K562 (cell line): ENCODE data around the gene XPR1. TPM values are rescaled to one million over a fixed set of nuclear protein-coding genes. Genes with fewer than 3 reads are reported as not detected.

Experiments used
- ATAC-seq: fragments of 200-7000 bp; cut with Tn5 transposase; 3 replicates; pipeline ENCODE4 v1.9.1; 2020; ENCODE audit warnings: moderate library complexity
- BruUV-seq: library from RNA; stranded (reverse); fragments of 400-500 nt; replicated peaks from 2 replicates; lab custom pipeline; 2021; lab: Mats Ljungman, UMichigan
- CTCF ChIA-PET: fragments of 300-600 bp; formaldehyde crosslinking; extraction: SDS; loops from one replicate; lab custom pipeline; 2021; ENCODE audit warnings: low intra/inter-chr PET ratio; lab: Yijun Ruan, JAX
- POLR2A ChIA-PET: fragments of 300-600, 350-650 bp; sonication (Branson Sonifier 250); formaldehyde crosslinking; extraction: SDS; loops from one replicate; lab custom pipeline; 2021; ENCODE audit warnings: antibody characterized with exemption, inconsistent platforms; lab: Yijun Ruan, JAX
- DNase-seq, 4 experiments: peaks; one replicate each; pipeline versions ENCODE4 v3.0.0 to v3.0.0-alpha.2; 2011 to 2018; ENCODE audit warnings: low spot score in 3 of 4, mixed read lengths in 3 of 4; ENCODE audit errors: extremely low read depth in 1 of 4
- FAIRE-seq: peaks from 2 replicates; lab custom pipeline; 2011; peaks lifted over from hg19 to GRCh38; lab: Jason Lieb, UNC
- H2AFZ ChIP-seq: 2 replicates; pipeline ENCODE4 v1.6.0; 2011; ENCODE audit warnings: low read depth, low read length, control low read depth, inconsistent platforms
- H3K27ac ChIP-seq: fragments of 200-600 bp; 3 replicates; pipeline ENCODE4 v1.8.0; 2011; ENCODE audit warnings: low read depth, mild to moderate bottlenecking, control low read depth, inconsistent platforms, low read length, moderate library complexity, mixed read lengths; ENCODE audit errors: extremely low read depth
- H3K27me3 ChIP-seq, 2 experiments: fragments of 300-600 bp in 1 of 2; 2 replicates in 1 of 2; 3 replicates in 1 of 2; pipeline versions ENCODE4 v1.6.0 to v1.8.0; 2011; ENCODE audit warnings: inconsistent platforms in 2 of 2, low read length in 2 of 2, mild to moderate bottlenecking in 1 of 2, mixed read lengths in 1 of 2, moderate library complexity in 1 of 2; ENCODE audit not compliant: control insufficient read depth in 2 of 2, insufficient read depth in 2 of 2
- H3K36me3 ChIP-seq: fragments of 300-600 bp; 3 replicates; pipeline ENCODE4 v1.8.0; 2011; ENCODE audit warnings: mild to moderate bottlenecking, low read length, inconsistent platforms; ENCODE audit not compliant: control insufficient read depth, insufficient read depth
- H3K4me1 ChIP-seq, 2 experiments: fragments of 200-600 bp in 1 of 2; replicated peaks in 1 of 2; 2 replicates in 1 of 2; 3 replicates in 1 of 2; pipeline versions ENCODE4 v1.5.1 to v1.8.0; 2011; ENCODE audit warnings: inconsistent platforms in 2 of 2, low read length in 2 of 2, mild to moderate bottlenecking in 1 of 2, mixed read lengths in 1 of 2, moderate library complexity in 1 of 2; ENCODE audit not compliant: control insufficient read depth in 2 of 2, insufficient read depth in 2 of 2
- H3K4me2 ChIP-seq: 2 replicates; pipeline ENCODE4 v1.6.1; 2011; ENCODE audit warnings: low read length, control low read depth, inconsistent platforms, mixed read lengths; ENCODE audit not compliant: insufficient read depth
- H3K4me3 ChIP-seq: fragments of 200-600 bp; sonication (generic), shearing (Covaris generic); 2 replicates; pipeline ENCODE4 v1.5.1; 2016; ENCODE audit warnings: control low read depth, inconsistent platforms
- H3K79me2 ChIP-seq: fragments of 200-600 bp; 3 replicates; pipeline ENCODE4 v1.8.0; 2011; ENCODE audit warnings: low read length, inconsistent platforms; ENCODE audit not compliant: control insufficient read depth, insufficient read depth
- H3K9ac ChIP-seq, 2 experiments: 2 replicates each; pipeline versions ENCODE4 v1.6.0 to v1.6.1; 2011; ENCODE audit warnings: low read depth in 2 of 2, low read length in 2 of 2, control low read depth in 1 of 2, inconsistent platforms in 1 of 2, mild to moderate bottlenecking in 1 of 2, mixed read lengths in 1 of 2; ENCODE audit not compliant: insufficient read depth in 1 of 2
- H3K9me1 ChIP-seq: one replicate; pipeline ENCODE4 v1.6.0; 2011; ENCODE audit warnings: inconsistent platforms, mild to moderate bottlenecking, low read length, moderate library complexity; ENCODE audit not compliant: control insufficient read depth, insufficient read depth
- H3K9me3 ChIP-seq: replicated peaks from 2 replicates; pipeline ENCODE4 v1.5.1; 2011; ENCODE audit warnings: low read depth, low read length, inconsistent platforms; ENCODE audit not compliant: control insufficient read depth, insufficient read depth
- H4K20me1 ChIP-seq: replicated peaks from 2 replicates; pipeline ENCODE4 v1.6.1; 2011; ENCODE audit warnings: low read length, inconsistent platforms, mixed read lengths; ENCODE audit not compliant: control insufficient read depth, insufficient read depth
- EZH2 ChIP-seq: IDR thresholded peaks from 2 replicates; pipeline ENCODE4 v1.6.1; 2012; ENCODE audit warnings: low read depth, mild to moderate bottlenecking, inconsistent platforms, low read length, borderline replicate concordance
- HCFC1 ChIP-seq: IDR thresholded peaks from 2 replicates; pipeline ENCODE4 v1.6.1; 2012; ENCODE audit warnings: low read depth, low read length, improper control_type of control experiment
- WGBS: fragments of 100-300 bp; shearing (Covaris generic); methylation state at CpG from one replicate; pipeline ENCODE4 v1.1.6; 2016; ENCODE audit warnings: low coverage, mixed read lengths; ENCODE audit not compliant: insufficient coverage; ENCODE audit errors: missing lambda C conversion rate; 5-methylcytosine and 5-hydroxymethylcytosine counted together
- in situ Hi-C: fragments of 300-500 bp; cut with MboI; formaldehyde crosslinking; loops from 4 replicates; pipeline ENCODE4 v1.15.0; 2018; ENCODE audit warnings: inconsistent platforms, mixed read lengths
- intact Hi-C: fragments of 100-400 bp; cut with micrococcal nuclease; formaldehyde crosslinking; loops from 2 replicates; pipeline ENCODE4 v1.14.2; 2022
- polyA plus RNA-seq, 8 experiments: library from polyadenylated mRNA; depleted of rRNA in 4 of 8; stranded (reverse) in 5 of 8; unstranded in 3 of 8; fragments of >200 nt; fragmentation: Nextera tagmentation in 2 of 8; fragmentation: Illumina TruSeq in 1 of 8; extraction: Ambion mirVana in 2 of 8; extraction: Trizol in 1 of 8; gene quantifications; 2 replicates each; pipeline versions ENCODE4 v1.2.1 to v1.2.3, GENCODE V29; 2011 to 2014; ENCODE audit warnings: inconsistent platforms in 1 of 8, missing spikeins in 1 of 8
- total RNA-seq, 7 experiments: library from RNA; depleted of rRNA in 6 of 7; stranded (reverse); fragments of >200 nt in 6 of 7; fragmentation: Illumina TruSeq in 2 of 7; extraction: Trizol in 2 of 7; gene quantifications; 2 replicates each; pipeline versions ENCODE4 v1.2.1 to v1.2.3, GENCODE V29; 2011 to 2021; ENCODE audit warnings: low replicate concordance in 1 of 7
- TF ChIP-seq, protein P1 (sequence below): sonication (generic); formaldehyde crosslinking; IDR thresholded peaks from 2 replicates; pipeline ENCODE4 v1.8.1; 2023; ENCODE audit warnings: mild to moderate bottlenecking, missing genetic modification reagents
- TF ChIP-seq, protein P2 (sequence below): fragments of 450-650 bp; IDR thresholded peaks from 2 replicates; pipeline ENCODE4 v1.6.1; 2014; ENCODE audit warnings: low read depth, mild to moderate bottlenecking, moderate library complexity, borderline replicate concordance
- TF ChIP-seq, protein P3 (sequence below), 2 experiments: fragments of 450-650 bp; IDR thresholded peaks; 2 replicates each; pipeline ENCODE4 v1.6.1; 2016; ENCODE audit warnings: mild to moderate bottlenecking in 2 of 2, borderline replicate concordance in 1 of 2, low read depth in 1 of 2, moderate library complexity in 1 of 2
- TF ChIP-seq, protein P4 (sequence below): fragments of 450-650 bp; IDR thresholded peaks from one replicate; pipeline ENCODE4 v1.6.1; 2018; ENCODE audit warnings: mild to moderate bottlenecking, moderate library complexity; ENCODE audit not compliant: partially characterized antibody

The XPR1 gene
- total and polyA plus RNA-seq, 9 of the 15 experiments (the other 6 are each of a cell fraction or from before 2014, with no cell fraction given): 3.0 to 66.2 (median 38.6) TPM

DNA sequence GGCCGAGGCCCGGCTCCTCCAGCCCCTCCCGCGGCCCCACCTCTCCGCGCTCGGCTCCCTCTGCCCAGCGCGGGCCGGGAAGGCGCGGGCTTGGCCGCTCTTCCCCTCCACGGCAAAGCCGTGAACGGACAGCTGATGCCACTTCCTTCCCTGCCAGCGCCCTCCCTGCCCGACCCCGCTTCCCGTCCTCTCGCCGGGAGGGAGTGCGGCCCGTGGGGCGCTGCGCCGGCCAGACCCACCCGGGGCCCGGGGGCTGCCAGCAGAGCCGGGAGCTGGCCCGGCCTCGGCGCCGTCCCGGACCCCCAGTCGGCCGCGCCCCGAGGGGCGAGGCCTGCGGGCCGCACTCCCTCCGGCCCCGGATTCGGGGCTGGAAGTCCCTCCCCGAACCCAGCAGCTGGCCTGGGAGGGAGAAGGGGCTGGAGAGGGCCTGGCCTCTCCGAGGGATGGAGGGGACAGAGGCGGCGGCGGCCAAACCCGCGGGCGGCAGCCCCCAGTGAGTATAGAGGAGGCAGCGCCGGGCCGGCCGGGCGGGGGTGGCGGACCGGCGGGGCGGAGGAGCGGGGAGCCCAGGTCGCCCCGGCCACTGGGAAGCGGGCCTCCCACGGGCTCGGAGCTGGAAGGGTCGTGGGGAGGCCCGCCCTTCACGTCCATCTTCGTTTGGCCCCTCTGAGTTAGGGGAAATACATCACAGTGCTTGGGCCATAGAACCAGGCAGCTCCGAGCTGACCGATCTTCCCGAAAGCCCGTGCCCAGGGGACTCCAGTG lies 281.2 kb downstream of the XPR1 start, which contains the start of gene KIAA1614:
Gene KIAA1614 (plus strand): TSS at position 97 of the 765 bp plus-strand sequence. CDS start 347 bp downstream, at position 444.
- ATAC-seq (no peak), FAIRE-seq (no peak), DNase-seq (no peak)
- H2AFZ ChIP-seq: no peak within 1 kb of the TSS
- ChIA-PET CTCF (no interaction called here), POLR2A (interaction anchor here (0.6 to 0.8 kb wide), 2 partner anchors 12 to 31 kb away, joined by 3 to 6 read pairs; no protein-coding TSS in a partner anchor)
- no peaks in the 10 kb centered on the region for H3K79me2 ChIP-seq
- no peak within 1 kb of the TSS for H3K27ac ChIP-seq
- H4K20me1 ChIP-seq: no peaks in the 10 kb centered on the region
- H3K36me3 ChIP-seq: no peaks in the 10 kb centered on the region
- no peaks in the 10 kb centered on the region for H3K9me1 ChIP-seq
- no peaks in the 10 kb centered on the region for H3K9me3 ChIP-seq
- H3K4me1 ChIP-seq: peaks cover 9 to 14% of the 10 kb centered on the region in 2 experiments; a peak in 3 of 5 replicates
- in situ Hi-C loops (no loop called here), intact Hi-C loops (no loop called here)
- 78% methylated on average over 36 of the region's 76 CpGs for WGBS
- H3K9ac ChIP-seq: no peak within 1 kb of the TSS
- H3K27me3 ChIP-seq: no peaks in the 10 kb centered on the region; a peak in 1 of 5 replicates
- no peak within 1 kb of the TSS for H3K4me3 ChIP-seq
- no peak within 1 kb of the TSS for H3K4me2 ChIP-seq
- BruUV-seq: no TSS peak
- TF ChIP-seq, protein P1, sequence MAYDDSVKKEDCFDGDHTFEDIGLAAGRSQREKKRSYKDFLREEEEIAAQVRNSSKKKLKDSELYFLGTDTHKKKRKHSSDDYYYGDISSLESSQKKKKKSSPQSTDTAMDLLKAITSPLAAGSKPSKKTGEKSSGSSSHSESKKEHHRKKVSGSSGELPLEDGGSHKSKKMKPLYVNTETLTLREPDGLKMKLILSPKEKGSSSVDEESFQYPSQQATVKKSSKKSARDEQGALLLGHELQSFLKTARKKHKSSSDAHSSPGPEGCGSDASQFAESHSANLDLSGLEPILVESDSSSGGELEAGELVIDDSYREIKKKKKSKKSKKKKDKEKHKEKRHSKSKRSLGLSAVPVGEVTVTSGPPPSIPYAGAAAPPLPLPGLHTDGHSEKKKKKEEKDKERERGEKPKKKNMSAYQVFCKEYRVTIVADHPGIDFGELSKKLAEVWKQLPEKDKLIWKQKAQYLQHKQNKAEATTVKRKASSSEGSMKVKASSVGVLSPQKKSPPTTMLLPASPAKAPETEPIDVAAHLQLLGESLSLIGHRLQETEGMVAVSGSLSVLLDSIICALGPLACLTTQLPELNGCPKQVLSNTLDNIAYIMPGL (CRISPR knock-in tag): no peak
- TF ChIP-seq, protein P2, sequence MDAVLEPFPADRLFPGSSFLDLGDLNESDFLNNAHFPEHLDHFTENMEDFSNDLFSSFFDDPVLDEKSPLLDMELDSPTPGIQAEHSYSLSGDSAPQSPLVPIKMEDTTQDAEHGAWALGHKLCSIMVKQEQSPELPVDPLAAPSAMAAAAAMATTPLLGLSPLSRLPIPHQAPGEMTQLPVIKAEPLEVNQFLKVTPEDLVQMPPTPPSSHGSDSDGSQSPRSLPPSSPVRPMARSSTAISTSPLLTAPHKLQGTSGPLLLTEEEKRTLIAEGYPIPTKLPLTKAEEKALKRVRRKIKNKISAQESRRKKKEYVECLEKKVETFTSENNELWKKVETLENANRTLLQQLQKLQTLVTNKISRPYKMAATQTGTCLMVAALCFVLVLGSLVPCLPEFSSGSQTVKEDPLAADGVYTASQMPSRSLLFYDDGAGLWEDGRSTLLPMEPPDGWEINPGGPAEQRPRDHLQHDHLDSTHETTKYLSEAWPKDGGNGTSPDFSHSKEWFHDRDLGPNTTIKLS: no peak
- TF ChIP-seq, protein P3, sequence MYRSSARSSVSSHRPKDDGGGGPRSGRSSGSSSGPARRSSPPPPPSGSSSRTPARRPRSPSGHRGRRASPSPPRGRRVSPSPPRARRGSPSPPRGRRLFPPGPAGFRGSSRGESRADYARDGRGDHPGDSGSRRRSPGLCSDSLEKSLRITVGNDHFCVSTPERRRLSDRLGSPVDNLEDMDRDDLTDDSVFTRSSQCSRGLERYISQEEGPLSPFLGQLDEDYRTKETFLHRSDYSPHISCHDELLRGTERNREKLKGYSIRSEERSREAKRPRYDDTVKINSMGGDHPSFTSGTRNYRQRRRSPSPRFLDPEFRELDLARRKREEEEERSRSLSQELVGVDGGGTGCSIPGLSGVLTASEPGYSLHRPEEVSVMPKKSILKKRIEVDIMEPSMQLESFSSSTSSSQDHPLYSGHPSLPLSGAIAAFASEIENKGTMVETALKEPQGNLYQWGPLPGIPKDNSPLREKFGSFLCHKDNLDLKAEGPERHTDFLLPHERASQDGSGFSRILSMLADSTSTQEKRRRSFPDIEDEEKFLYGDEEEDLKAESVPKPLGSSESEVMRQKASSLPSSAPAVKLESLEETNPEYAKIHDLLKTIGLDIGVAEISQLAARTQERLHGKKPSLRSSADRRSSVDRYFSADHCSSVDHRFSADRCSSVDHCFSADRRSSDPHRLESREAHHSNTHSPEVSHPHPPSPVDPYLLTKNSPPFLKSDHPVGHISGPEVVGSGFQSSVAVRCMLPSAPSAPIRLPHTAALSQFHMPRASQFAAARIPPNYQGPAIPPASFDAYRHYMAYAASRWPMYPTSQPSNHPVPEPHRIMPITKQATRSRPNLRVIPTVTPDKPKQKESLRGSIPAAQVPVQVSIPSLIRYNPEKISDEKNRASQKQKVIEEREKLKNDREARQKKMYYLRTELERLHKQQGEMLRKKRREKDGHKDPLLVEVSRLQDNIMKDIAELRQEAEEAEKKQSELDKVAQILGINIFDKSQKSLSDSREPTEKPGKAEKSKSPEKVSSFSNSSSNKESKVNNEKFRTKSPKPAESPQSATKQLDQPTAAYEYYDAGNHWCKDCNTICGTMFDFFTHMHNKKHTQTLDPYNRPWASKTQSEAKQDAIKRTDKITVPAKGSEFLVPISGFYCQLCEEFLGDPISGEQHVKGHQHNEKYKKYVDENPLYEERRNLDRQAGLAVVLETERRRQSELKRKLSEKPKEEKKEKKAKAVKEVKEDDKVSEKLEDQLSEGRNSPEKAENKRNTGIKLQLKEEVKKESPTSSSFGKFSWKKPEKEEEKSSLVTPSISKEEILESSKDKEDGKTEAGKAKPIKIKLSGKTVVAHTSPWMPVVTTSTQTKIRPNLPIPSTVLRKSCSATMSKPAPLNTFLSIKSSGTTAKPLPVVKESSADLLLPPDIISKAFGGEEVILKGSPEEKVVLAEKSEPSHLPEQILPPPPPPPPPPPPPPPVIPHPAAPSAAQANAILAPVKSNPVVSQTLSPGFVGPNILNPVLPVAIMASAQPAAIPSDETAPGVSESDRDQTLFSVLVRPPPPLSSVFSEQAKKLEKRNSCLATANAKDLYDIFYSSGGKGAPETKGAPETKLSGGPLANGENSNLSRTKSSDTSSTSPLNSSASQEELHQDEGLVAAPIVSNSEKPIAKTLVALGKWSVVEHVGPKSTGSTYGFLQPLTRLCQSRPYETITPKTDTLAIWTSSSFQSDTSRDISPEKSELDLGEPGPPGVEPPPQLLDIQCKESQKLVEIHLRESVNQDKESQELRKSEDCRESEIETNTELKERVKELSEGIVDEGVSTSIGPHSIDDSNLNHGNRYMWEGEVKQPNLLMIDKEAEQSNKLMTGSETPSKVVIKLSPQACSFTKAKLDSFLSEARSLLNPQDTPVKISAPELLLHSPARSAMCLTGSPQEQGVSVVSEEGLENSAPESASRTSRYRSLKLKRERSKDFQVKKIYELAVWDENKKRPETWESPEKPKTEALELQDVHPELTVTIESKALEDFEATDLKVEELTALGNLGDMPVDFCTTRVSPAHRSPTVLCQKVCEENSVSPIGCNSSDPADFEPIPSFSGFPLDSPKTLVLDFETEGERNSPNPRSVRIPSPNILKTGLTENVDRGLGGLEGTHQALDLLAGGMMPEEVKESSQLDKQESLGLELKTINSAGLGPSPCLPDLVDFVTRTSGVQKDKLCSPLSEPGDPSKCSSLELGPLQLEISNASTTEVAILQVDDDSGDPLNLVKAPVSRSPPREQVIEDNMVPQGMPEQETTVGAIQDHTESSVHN (IDR thresholded peaks at IDR 0.05; ENCODE audit: borderline replicate concordance in 1 of 2, low read depth in 1 of 2): no peak
- TF ChIP-seq EZH2 (no peak), HCFC1 (no peak)
- TF ChIP-seq, protein P4, sequence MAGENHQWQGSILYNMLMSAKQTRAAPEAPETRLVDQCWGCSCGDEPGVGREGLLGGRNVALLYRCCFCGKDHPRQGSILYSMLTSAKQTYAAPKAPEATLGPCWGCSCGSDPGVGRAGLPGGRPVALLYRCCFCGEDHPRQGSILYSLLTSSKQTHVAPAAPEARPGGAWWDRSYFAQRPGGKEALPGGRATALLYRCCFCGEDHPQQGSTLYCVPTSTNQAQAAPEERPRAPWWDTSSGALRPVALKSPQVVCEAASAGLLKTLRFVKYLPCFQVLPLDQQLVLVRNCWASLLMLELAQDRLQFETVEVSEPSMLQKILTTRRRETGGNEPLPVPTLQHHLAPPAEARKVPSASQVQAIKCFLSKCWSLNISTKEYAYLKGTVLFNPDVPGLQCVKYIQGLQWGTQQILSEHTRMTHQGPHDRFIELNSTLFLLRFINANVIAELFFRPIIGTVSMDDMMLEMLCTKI: no peak
